ENCODE data around the gene PPFIBP2. TPM values are rescaled to one million over a fixed set of nuclear protein-coding genes. Genes with fewer than 3 reads are reported as not detected.

Gene PPFIBP2
- total RNA-seq, 2 experiments from 2014 or later = 102 to 182 TPM

- intact Hi-C loops (cut with micrococcal nuclease; ENCODE audit: unreplicated experiment) = no loop called here
- POLR2A ChIA-PET = no interaction called here
- Histone ChIP-seq H3K79me2 (ENCODE audit: insufficient read depth, low read depth, low read length) (no peaks in the 10 kb centered on the region), H2AFZ (ENCODE audit: low read length) (no peak overlapping the region), H3K4me1 (ENCODE audit: insufficient read depth, low read length, poor library complexity, severe bottlenecking) (no peaks in the 10 kb centered on the region), H3K27ac (ENCODE audit: low read depth, low read length, poor library complexity, severe bottlenecking) (no peak overlapping the region), H3K4me3 (ENCODE audit: low read depth, low read length, poor library complexity, severe bottlenecking) (no peak overlapping the region), H3K9me2 (ENCODE audit: insufficient read depth, low read length) (no peaks in the 10 kb centered on the region), H4K20me1 (ENCODE audit: insufficient read depth, low read length) (no peaks in the 10 kb centered on the region; the same call in 1 of the 2 replicates), H3K36me3 (ENCODE audit: insufficient read depth, low read length) (peaks cover 95% of the 10 kb centered on the region), H3K4me2 (ENCODE audit: low read length) (no peak overlapping the region), H3K9me3 (ENCODE audit: low read length) (no peaks in the 10 kb centered on the region)
- no peak for TF ChIP-seq EZH2phosphoT487 (IDR thresholded peaks at IDR 0.05; ENCODE audit: borderline replicate concordance, low read depth, low read length)
- TF ChIP-seq, protein P1, sequence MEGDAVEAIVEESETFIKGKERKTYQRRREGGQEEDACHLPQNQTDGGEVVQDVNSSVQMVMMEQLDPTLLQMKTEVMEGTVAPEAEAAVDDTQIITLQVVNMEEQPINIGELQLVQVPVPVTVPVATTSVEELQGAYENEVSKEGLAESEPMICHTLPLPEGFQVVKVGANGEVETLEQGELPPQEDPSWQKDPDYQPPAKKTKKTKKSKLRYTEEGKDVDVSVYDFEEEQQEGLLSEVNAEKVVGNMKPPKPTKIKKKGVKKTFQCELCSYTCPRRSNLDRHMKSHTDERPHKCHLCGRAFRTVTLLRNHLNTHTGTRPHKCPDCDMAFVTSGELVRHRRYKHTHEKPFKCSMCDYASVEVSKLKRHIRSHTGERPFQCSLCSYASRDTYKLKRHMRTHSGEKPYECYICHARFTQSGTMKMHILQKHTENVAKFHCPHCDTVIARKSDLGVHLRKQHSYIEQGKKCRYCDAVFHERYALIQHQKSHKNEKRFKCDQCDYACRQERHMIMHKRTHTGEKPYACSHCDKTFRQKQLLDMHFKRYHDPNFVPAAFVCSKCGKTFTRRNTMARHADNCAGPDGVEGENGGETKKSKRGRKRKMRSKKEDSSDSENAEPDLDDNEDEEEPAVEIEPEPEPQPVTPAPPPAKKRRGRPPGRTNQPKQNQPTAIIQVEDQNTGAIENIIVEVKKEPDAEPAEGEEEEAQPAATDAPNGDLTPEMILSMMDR (conservative IDR thresholded peaks at IDR 0.05; ENCODE audit: low read length) = no peak
- CTCF ChIA-PET (ENCODE audit: unreplicated experiment) = no interaction called here
- no TSS peak for BruUV-seq (replicated peaks)
- no peak for DNase-seq (ENCODE audit: low spot score)
Observed at GRCh38 chr11:7612661-7613393, 99.0 kb downstream of the PPFIBP2 start.

GRCh38 chr11:7613394-7613720 is 99.6 kb downstream of the PPFIBP2 start:
- no peaks in the 10 kb centered on the region for H3K9me3 ChIP-seq (ENCODE audit: low read length)
- no peaks in the 10 kb centered on the region for H3K9me2 ChIP-seq (ENCODE audit: insufficient read depth, low read length)
- TF ChIP-seq EZH2phosphoT487 (IDR thresholded peaks at IDR 0.05; ENCODE audit: borderline replicate concordance, low read depth, low read length) = no peak
- TF ChIP-seq, protein P1 (conservative IDR thresholded peaks at IDR 0.05; ENCODE audit: low read length) = no peak
- no peaks in the 10 kb centered on the region for H3K4me1 ChIP-seq (ENCODE audit: insufficient read depth, low read length, poor library complexity, severe bottlenecking)
- H3K4me3 ChIP-seq (ENCODE audit: low read depth, low read length, poor library complexity, severe bottlenecking) = no peak overlapping the region
- H3K27ac ChIP-seq (ENCODE audit: low read depth, low read length, poor library complexity, severe bottlenecking) = no peak overlapping the region
- no peak overlapping the region for H2AFZ ChIP-seq (ENCODE audit: low read length)
- ChIA-PET POLR2A (no interaction called here), CTCF (ENCODE audit: unreplicated experiment) (no interaction called here)
- no TSS peak for BruUV-seq (replicated peaks)
- H3K4me2 ChIP-seq (ENCODE audit: low read length) = no peak overlapping the region
- H4K20me1 ChIP-seq (ENCODE audit: insufficient read depth, low read length) = no peaks in the 10 kb centered on the region; the same call in 1 of the 2 replicates
- H3K36me3 ChIP-seq (ENCODE audit: insufficient read depth, low read length) = peaks cover 96% of the 10 kb centered on the region
- no peaks in the 10 kb centered on the region for H3K79me2 ChIP-seq (ENCODE audit: insufficient read depth, low read depth, low read length)
- intact Hi-C loops (cut with micrococcal nuclease; ENCODE audit: unreplicated experiment) = no loop called here
- DNase-seq (ENCODE audit: low spot score) = no peak

- no peak overlapping the region for H3K4me3 ChIP-seq (ENCODE audit: low read depth, low read length, poor library complexity, severe bottlenecking)
- DNase-seq (ENCODE audit: low spot score) = no peak
- intact Hi-C loops (cut with micrococcal nuclease; ENCODE audit: unreplicated experiment) = no loop called here
- no peak overlapping the region for H2AFZ ChIP-seq (ENCODE audit: low read length)
- BruUV-seq (replicated peaks) = no TSS peak
- POLR2A ChIA-PET = no interaction called here
- TF ChIP-seq EZH2phosphoT487 (IDR thresholded peaks at IDR 0.05; ENCODE audit: borderline replicate concordance, low read depth, low read length) = no peak
- TF ChIP-seq, protein P1 (conservative IDR thresholded peaks at IDR 0.05; ENCODE audit: low read length) = no peak
- CTCF ChIA-PET (ENCODE audit: unreplicated experiment) = no interaction called here
- H3K9me2 ChIP-seq (ENCODE audit: insufficient read depth, low read length) = no peaks in the 10 kb centered on the region
- H3K4me1 ChIP-seq (ENCODE audit: insufficient read depth, low read length, poor library complexity, severe bottlenecking) = no peaks in the 10 kb centered on the region
- H3K36me3 ChIP-seq (ENCODE audit: insufficient read depth, low read length) = peaks cover 87% of the 10 kb centered on the region
- no peaks in the 10 kb centered on the region for H3K9me3 ChIP-seq (ENCODE audit: low read length)
- no peaks in the 10 kb centered on the region for H3K79me2 ChIP-seq (ENCODE audit: insufficient read depth, low read depth, low read length)
- no peak overlapping the region for H3K4me2 ChIP-seq (ENCODE audit: low read length)
- H3K27ac ChIP-seq (ENCODE audit: low read depth, low read length, poor library complexity, severe bottlenecking) = no peak overlapping the region
- no peaks in the 10 kb centered on the region; the same call in 1 of the 2 replicates for H4K20me1 ChIP-seq (ENCODE audit: insufficient read depth, low read length)
Observed at GRCh38 chr11:7614656-7615055, 100.9 kb downstream of the PPFIBP2 start.
